NCI-H82 treated with DMSO at 0.1 percent for 48 hours (cell line): Measurements from ENCODE around the gene ENDOV.
"Not testable (repeated sequence)": the region's sequence is repeated elsewhere in the genome, so short reads cannot be mapped to it uniquely, and the experiment has no call there.

Experiments
- DNase-seq: peaks from one replicate; lab custom pipeline; 2025; ENCODE audit not compliant: unreplicated experiment; lab: John Stamatoyannopoulos, UW

ENDOV gene

DNA sequence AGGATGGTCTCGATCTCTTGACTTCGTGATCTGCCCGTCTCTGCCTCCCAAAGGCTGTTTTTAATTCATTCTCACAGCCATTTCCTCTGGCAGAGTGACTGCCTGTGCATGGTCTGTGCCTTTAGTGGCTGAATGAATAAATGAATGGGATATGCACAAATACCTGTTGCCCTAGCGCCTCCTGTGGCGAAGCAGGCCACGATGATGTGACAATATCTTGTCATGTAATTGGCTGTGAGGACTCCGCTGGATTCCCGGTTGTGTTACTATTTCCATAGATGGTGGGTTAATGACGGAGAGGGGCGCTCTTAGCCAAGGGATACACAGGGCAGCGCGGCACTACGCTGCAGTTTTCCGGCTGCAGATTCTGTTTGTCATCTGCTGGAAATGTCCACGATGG lies 26.8 kb upstream of the ENDOV start:
- DNase-seq: no peak

DNA sequence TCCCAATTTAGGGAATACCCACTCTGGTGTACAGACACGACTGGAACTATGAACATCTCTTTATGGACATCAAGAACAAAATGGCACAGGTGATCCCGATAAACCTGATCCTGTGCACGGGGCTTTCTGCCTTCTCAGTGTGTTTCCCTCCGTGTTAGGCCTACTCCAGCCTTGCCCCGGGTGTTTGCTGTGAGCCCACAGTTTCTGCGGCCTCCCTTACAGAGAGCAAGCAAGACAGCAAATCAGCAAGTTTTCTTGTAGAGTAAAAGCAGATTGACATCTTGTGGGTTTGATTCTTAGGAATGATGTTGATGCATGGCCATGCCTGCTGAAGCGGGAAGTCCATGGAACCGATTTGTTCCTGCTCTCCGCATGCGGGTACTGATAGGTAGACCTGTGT lies 26.4 kb upstream of the ENDOV start:
- DNase-seq: no peak

DNA sequence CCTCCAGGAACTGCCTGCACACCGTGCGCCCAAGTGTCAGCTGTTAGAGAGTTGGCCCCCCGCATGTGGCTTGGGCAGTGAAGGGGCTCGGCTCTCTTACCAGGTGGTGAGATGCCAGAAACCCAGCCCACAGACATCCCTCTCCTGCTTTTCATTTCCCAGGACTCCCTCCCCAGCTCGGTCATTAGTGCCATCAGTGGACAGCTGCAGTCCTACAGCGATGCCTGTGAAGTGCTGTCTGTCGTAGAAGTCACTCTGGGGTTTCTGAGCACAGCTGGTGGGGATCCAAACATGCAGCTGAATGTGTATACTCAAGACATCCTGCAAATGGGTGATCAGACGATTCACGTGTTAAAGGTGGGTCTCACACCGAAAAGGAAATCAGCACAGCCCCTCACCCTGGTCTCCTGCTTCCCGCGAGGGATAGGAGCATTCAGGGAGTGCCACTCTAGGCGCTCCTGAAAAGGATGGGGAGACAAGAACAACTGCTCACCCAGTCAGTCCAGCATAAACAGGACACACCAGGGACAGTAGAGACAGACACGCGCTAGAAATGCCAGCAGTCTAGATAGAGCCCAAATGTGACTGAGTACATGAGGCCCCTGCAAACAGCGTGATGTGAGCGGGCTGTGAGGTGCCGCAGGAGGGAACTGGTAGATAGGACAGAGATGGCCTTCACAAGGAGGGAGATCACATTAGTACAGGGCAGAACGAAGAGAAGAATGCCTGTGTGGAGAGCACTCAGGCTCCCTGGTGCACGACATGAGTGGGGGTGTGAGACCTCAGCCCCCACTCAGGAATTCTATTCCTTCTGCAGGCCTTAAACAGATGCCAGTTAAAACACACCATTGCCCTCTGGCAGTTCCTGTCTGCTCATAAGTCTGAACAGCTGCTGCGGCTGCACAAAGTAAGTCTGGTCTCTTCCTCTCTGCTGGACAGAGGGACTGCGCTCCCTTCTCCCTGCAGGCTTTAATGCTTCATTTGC lies 25.7 kb upstream of the ENDOV start:
- DNase-seq: no peak

DNA sequence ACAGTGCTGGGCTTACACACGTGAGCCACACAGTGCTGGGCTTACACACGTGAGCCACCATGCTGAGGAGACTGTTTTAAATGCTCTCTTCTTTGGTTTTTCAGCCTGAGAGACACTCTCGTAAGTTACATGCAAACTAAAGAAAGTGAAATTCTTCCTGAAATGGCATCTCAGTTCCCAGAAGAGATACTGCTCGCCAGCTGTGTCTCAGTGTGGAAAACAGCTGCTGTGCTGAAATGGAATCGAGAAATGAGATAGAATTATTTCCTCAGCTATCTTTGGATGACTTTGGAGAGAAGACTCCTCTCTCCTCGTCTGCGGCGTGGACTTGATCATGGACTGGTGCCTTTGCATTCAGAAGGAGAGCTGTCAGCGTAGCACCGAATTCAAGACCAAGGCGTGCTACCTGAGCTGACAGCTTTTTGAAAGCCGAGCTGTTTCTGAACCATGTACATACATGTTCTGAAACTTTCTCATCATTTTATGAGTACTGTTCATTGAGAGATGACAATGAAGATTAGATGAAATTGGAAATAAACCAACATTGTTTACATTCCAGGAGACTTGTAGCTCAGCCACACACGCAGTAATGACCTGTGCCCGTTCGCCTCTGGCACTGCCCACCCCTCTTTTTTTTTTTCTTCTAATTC lies 21.6 kb upstream of the ENDOV start:
- DNase-seq: no peak

DNA sequence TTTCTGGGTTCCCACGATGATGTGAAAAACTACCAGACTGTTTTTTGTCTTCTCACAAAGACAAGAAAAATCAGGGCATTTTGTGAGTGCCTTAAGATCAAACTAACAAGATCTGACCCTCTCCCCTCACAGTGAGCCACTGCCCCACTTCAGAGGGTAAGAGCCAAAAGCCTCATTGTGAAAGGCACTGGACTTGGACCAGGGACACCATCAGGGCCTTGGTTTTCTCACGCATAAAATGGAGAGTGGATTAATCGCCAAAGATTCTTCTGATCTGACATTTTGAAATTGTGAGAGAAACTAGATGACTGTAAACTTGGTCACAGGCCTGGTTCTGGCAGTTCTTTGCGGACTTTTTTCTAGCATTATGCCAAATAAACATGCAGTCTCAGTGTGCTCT lies 21.0 kb upstream of the ENDOV start:
- no peak for DNase-seq

DNA sequence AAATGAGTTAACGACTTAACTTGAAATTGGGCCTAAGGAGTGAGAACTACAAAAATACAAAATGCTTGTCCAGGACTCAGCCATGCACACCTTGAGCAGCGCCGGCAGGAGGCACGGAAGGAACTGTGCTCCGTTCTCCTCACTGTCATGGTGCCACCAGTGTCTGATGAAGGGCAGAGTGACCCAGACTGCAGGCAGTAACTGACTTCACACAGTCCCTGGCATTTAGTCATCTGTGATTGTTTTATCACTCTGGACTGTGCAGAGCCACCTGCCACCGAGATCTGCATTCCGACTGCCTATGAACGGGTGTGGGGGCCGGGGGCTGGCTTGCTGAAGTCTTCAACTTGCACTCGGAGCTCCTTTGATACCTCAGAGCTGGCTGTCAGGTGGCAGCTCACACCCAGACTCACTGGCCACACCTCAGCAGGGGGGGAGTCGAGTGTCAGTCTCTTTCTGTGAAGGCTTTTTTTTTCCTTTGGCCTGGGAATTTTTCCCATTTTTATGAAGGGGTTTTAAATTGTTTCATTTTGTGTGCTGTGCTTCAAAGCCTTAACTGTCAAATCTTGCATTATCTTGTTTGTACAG lies 20.2 kb upstream of the ENDOV start:
- no peak for DNase-seq

DNA sequence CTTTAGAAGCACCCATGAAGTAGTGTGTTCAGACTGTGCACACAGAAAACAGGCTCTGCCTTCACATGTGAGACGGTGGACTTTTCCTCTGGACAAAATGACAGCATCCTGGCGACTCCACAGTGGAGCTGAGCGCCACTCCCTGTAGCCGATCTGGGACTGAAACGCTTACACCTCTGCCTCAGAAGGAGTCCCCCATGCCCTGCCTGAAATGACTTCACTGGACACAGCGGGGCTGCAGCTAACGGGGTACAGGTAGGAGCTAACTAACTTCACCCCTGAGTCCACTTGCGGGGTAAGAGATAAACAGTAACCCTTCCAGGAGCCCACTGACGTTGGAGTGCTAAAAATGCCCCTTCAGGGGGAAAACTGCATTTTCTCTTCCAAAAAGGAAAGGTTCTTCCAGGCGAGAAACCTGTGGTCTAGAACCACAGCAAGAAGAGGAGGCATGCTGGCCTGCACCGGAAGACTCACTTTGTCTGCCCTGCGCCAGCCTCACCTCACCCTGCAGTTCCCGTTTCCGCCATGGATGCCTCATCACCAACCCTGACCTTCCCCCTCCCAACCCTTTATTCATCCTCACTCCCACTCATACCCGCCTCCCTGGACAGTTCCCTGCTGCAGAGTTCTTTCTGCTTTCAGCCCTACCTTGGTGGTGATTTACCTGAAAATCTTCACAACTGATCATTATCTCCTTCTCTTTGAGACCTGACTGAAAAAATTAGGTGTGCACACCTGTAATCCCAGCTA lies 19.4 kb upstream of the ENDOV start:
- no peak for DNase-seq

DNA sequence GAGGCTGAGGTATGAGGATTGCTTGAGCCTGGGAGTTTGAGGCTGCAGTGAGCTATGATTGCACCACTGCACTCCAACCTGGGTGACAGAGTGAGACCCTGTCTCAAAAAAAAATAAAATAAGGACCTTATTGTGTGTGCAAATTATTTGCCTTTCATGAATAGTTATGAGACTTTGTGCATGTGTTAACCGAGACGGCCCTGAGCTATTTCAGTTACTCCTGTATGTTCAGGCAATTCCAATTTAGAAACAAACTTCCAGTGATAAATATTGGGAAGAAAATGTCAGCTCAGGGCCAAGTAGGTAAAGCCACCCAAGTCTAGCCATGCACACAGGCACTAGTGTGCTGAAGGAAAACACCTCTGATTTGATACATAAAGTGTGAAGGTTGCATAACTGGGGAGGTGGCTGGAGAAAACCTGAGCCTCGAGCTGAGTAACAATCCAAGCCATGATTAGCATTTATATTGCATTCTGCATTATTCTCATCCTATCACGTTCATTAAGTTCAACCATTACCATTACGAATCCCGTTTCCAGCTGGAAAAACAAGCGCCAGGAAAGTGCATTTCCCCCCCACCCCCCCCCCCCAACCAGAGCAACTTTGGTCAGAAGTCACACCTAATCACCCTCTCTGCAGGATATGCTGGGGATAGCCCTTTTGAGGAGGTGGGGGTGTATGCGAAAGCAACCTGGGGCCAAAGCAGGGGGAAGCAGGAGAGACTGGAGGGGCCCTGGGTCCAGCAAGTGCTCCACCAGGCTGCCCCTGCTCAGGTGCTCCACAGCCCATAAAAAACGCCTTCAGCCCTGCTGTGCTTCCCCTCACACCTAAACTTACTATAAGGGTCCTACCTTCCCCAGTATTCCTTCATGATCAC lies 18.6 kb upstream of the ENDOV start:
- no peak for DNase-seq

DNA sequence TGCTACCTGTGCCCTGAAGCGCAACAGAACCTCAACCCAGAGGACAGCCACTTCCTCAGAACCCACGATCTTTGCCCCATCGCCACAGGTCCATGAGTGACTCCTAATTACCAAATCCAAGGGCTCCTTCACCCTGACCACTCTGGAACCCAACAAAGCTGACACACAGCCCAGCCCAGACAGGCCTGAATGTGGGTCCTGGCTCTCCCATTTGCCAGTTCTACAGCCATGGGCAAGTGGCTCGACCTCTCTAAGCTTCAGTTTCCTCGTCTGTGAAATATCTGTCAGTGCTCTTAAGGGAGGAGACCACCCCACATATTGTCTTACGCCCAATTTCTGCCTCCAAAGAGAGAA lies 18.0 kb upstream of the ENDOV start:
- DNase-seq: no peak

DNA sequence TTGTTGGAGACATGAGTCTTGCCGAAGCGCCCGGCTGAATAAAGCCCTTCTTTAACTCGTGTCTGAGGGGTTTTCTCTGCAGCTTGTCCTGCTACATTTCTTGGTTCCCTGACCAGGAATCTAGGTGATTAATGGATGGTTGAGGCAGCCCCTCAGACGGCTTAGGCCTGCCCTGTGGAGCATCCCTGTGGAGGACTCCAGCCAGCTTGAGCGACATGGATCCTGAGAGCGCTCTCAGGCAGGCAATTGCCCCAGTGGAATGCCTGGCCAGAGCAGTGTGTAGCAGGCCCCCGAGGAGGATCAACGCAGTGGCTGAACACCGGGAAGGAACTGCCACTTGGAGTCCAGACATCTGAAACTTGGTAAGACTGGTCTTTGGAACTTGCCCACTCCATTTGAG lies 17.3 kb upstream of the ENDOV start:
- DNase-seq: no peak

DNA sequence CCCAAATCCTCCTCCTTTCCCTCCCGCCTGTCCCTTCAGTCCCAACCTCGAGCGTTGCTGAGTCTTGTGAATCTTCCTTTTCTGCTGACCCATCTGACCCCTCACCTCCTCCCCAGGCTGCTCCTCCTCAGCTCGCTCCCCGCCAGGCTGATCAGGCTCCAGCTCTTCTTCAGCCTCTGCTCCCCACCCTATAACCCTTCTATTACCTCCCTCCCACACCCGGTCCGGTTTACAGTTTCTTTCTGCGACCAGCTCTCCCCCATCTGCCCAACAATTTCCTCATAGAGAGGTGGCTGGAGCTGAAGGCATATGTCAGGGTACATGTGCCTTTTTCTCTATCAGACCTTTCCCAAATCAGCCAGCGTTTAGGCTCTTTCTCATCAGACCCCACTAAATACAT lies 13.9 kb upstream of the ENDOV start:
- DNase-seq: not testable (repeated sequence)

DNA sequence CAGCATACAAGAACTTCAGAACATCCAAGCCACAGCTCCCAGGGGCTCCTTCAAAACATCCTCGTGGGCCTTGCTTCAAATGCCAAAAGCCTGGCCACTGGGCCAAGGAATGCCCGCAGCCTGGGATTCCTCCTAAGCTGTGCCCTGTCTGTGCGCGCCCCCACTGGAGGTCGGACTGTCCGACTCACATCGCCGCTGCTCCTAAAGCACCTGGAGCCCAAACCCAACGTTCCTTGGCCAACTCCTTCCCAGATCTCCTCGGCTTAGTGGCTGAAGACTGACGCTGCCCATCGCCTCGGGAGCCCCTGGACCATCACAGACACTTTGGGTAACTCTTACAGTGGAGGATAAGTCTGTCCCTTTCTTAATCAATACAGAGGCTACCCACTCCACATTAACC lies 12.9 kb upstream of the ENDOV start:
- not testable (repeated sequence) for DNase-seq

DNA sequence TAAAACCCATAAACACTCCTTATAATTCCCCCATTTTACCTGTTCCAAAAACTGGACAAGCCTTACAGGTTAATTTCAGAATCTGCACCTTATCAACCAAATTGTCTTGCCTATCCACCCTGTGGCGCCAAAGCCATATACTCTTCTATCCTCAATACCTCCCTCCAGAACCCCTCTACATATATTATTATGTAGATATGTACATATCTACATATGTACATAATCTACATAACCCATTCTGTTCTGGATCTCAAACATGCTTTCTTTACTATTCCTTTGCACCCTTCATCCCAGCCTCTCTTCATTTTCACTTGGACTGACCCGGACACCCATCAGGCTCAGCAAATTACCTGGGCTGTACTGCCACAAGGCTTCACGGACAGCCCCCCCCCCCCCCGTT lies 12.0 kb upstream of the ENDOV start:
- no peak for DNase-seq

DNA sequence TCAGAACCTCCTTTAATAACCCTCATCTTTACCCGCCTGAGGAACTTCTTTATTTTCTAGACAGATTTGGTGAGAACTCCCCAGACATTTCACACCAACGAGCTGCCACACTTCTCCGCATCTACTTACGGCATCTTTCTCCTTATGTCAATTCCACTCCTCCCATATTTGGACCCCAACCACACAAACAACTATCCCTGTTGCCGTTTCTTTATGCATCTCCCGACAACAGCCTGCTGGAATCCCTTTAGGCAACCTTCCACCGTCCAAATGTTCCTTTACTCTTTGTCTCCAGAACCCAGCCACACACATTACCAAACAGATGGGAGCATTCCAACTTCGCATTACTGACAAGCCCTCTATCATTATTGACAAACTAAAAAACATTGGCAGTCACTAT lies 8.8 kb upstream of the ENDOV start:
- DNase-seq: no peak

DNA sequence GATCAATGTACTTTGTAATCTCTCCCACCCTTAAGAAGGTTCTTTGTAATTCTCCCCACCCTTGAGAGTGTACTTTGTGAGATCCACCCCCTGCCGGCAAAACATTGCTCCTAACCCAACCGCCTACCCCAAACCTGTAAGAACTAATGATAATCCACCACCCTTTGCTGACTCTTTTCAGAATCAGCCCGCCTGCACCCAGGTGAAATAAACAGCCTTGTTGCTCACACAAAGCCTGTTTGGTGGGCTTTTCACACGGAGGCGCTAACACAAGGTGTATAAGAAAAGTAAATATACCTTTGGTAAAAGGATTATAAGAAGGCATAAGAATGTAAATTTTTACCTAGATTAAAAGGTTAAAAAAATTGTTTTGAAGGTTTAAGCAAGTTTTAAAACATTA lies 7.0 kb upstream of the ENDOV start:
- DNase-seq: not testable (repeated sequence)

DNA sequence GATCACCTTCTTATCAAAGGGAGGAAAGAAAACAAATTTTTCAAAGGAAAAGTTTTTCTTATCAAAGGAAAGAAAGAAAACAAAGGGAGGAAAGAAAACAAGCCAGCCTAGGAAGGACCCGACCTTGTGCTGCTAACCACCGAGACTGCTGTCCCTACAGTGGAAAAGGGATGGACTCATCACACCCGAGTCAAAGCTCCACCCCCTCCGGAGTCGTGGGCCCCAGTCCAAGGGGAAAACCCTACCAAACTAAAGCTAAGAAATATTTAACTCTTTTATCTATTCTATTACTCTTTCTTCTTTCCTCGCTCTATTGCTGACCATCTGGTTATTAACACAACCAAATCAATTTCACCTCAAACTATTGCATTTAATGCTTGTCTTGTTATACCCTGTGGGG lies 6.1 kb upstream of the ENDOV start:
- DNase-seq: no peak

DNA sequence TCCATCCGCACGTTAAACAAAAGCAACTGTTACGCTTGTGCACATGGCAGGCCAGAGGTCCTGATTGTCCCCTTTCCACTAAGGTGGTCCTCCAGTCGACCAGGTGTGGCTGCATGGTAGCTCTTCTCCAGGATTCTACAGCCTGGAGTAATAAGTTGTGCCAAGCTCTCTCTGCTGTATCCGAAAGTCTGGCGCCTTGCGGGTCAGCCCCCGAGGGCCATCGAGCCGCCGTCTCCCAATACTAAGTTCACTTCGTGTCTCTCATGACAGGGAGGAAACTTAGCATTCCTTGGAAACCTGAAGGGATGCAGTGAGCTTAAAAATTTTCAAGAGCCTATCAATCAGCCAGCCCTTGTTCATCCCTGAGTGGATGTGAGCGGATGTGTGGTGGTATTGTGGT lies 5.3 kb upstream of the ENDOV start:
- no peak for DNase-seq

DNA sequence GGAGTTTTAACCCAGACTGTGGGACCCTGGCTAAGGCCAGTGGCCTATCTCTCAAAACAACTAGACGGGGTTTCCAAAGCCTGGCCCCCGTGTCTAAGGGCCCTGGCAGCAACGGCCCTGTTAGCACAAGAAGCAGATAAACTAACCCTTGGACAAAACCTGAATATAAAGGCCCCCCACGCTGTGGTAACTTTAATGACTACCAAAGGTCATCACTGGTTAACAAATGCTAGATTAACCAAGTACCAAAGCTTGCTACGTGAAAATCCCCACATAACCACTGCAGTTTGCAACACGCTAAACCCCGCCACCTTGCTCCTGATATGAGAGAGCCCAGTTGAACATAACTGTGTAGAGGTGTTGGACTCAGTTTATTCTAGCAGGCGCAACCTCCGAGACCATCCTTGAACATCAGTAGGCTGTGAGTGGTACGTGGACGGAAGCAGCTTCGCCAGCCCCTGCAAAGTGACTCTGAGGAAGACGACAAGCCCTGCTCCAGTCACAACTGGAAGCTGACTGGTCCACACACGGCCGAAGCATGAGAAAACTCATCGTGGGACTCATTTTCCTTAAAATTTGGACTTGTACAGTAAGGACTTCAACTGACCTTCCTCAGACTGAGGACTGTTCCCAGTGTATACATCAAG lies 4.4 kb upstream of the ENDOV start:
- DNase-seq: not testable (repeated sequence)

DNA sequence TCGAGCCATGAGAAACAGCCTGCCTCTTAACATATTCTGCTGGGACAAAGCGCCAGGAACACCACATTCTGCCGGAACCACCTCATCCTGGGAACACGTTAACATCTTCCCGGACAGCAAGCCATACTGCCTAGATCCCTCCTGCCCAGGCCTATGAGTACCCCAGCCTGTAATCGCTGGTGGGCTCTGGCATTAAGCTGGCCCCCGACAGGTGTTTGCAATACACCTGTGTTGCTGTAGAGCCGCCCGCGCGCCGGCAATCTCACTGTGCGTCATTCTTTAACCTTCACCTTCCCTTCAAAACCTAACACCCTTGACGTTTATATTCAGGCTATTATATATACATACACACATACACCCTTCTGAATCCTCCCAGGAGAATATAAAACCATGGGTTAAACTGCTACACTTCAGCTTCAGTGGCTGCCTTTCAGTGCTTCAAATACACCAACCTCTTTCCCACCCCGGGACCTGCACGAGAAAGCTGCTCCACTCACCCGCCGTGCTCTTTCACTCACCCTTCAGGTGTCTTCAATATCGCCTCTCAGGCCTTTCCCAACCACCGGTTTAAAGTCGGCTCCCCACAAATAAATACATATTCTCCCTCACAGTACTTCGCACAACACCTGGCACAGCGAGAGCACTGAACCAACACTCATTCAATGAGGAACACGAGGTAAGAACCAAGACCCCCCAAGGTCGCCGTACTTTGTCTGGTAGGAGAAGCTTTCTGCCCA lies 1.0 kb upstream of the ENDOV start:
- no peak for DNase-seq

DNA sequence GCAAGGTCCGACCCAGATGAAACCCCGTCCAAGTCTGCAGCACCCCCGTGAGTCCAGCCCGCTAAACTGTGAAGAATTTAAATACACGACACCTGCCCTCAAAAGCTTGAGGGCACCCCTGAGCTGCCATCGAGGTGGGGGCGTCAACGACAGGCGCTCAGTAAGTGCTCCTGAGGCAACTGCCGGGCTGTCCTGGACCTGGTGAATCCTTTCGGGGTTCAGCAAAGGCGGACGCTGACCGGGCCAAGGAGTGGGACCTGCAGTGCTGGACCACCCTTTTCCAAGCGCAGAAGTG lies 512 bp upstream of the ENDOV start:
- no peak for DNase-seq
